HG02973 (cell line): ENCODE data around the gene CNDP2.
"Not testable (repeated sequence)": the region's sequence is repeated elsewhere in the genome, so short reads cannot be mapped to it uniquely, and the experiment has no call there.

Experiments used
- ATAC-seq: cut with Tn5 transposase; IDR thresholded peaks from one replicate; pipeline ENCODE4 v1.9.1; 2021; ENCODE audit warnings: moderate library complexity; ENCODE audit not compliant: unreplicated experiment

The CNDP2 gene

GRCh38 chr18:74499633-74500032 lies 3.5 kb downstream of the CNDP2 start:
- ATAC-seq, result peak; percentile 33

GRCh38 chr18:74500372-74500771 lies 4.2 kb downstream of the CNDP2 start:
- no peak for ATAC-seq

- ATAC-seq, result not testable (repeated sequence)
Observed at GRCh38 chr18:74500774-74501173, 4.6 kb downstream of the CNDP2 start.

DNA sequence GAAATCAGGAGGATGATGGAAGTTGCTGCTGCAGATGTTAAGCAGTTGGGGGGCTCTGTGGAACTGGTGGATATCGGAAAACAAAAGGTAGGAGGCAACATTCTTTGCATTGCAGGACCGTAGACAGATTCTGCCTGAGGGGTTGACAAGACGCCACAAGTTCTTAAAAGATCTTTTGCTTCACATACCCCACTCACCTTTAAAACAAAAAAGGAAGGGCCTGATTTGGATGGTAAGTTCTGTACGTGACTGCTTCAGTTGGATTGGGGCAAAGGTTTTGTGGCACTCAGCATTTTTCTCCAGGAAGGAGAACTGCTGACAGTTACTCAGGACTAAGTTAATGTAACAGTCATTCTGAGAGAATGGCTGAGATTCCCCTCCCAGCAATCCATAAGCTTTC lies 5.2 kb downstream of the CNDP2 start:
- ATAC-seq, result no peak

DNA sequence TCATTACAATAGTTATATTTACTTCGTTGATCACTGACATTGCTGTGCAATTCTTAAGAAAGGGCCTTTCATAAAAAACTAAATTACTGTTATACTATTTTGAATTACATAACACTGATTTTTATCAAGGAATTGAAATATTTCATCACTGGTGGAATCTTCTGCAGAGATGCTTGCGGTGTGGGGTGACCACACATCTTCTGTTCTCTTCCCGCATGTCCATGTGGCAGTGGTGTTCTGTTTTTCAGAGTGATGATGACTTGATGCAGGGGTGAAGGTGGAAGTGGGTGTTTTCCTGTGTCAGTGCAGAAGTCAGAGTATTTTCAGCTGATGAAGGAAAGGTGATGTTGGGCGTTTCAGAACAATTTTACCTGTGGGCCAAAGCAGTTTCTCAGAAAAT lies 7.0 kb downstream of the CNDP2 start:
- no peak for ATAC-seq

GRCh38 chr18:74505776-74506175 lies 9.6 kb downstream of the CNDP2 start:
- ATAC-seq, result no peak

GRCh38 chr18:74506448-74507084 lies 10.4 kb downstream of the CNDP2 start:
- no peak for ATAC-seq

- ATAC-seq, result no peak
Observed at GRCh38 chr18:74507097-74507881, 11.1 kb downstream of the CNDP2 start.

DNA sequence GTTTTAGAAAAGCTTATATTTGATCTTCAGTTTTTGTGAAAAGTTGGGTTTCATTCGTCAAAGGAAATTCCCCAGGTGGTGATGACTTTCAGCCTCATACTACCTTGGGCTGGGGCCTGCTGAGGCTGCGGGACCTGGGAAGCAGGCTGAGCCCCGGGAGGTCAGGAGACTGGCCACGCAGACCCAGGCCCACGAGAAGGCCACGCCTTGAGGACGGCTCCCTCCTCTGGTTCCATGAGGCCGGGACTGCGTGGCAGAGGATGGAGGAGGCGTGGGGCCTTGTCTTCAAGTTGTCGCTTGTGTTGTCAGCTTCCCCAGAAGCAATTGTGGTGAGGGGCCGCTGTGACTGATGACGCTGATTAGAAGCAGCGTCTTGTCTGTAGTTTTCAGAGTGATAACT lies 11.8 kb downstream of the CNDP2 start:
- ATAC-seq, result no peak

- ATAC-seq, result no peak
Observed at GRCh38 chr18:74508366-74508765, 12.2 kb downstream of the CNDP2 start.

DNA sequence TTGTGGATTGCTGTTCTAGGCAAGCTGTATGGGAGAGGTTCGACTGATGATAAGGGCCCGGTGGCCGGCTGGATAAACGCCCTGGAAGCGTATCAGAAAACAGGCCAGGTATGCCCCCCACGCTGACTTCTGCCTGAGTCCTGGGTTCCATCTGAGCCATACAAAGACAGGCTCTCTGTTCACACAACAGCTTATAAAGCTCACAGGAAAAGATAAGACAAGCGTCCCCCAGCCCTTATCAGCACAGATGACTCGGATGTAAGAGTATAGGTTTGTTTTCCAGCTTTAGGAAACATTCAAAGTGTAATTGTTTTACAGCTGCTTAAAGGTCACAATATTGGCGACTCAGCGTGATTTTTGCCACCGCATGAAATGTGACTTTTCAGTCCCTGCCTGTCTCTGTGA lies 12.7 kb downstream of the CNDP2 start:
- no peak for ATAC-seq

GRCh38 chr18:74509856-74510769 lies 13.9 kb downstream of the CNDP2 start:
- no peak for ATAC-seq

DNA sequence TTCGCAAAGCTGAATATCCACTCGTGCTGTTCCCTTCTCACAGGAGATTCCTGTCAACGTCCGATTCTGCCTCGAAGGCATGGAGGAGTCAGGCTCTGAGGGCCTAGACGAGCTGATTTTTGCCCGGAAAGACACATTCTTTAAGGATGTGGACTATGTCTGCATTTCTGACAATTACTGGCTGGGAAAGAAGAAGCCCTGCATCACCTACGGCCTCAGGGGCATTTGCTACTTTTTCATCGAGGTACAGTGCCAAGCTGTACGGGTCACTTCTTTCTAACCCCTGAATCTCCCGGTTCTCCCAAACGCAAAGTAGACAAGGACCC lies 14.6 kb downstream of the CNDP2 start:
- ATAC-seq, result no peak

DNA sequence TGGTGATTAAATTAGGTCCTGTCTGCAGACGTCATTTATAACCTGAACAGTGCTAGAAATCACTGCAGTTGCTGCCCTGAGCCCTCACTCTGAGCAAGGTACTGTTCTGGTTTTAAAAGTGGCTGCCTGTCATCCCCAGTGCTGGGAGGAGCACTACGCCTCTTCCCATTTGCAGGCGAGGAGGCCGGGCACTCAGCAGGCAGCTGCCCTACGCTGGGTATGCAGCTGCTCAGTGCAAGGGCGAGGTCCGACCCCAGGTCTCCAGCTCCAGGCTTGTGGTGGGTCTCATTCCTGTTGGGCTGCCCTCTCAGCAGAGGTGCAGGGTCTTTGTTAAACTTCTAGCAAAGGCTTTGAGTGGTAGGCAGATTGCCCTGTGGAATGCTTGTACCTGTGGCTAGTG lies 15.7 kb downstream of the CNDP2 start:
- ATAC-seq, result no peak

GRCh38 chr18:74512321-74513053 lies 16.3 kb downstream of the CNDP2 start:
- ATAC-seq, result no peak

- ATAC-seq, result no peak
Observed at GRCh38 chr18:74513149-74513882, 17.2 kb downstream of the CNDP2 start.

- no peak for ATAC-seq
Observed at GRCh38 chr18:74513883-74514205, 17.7 kb downstream of the CNDP2 start.

- ATAC-seq, result no peak
Observed at GRCh38 chr18:74514860-74515495, 18.8 kb downstream of the CNDP2 start.

DNA sequence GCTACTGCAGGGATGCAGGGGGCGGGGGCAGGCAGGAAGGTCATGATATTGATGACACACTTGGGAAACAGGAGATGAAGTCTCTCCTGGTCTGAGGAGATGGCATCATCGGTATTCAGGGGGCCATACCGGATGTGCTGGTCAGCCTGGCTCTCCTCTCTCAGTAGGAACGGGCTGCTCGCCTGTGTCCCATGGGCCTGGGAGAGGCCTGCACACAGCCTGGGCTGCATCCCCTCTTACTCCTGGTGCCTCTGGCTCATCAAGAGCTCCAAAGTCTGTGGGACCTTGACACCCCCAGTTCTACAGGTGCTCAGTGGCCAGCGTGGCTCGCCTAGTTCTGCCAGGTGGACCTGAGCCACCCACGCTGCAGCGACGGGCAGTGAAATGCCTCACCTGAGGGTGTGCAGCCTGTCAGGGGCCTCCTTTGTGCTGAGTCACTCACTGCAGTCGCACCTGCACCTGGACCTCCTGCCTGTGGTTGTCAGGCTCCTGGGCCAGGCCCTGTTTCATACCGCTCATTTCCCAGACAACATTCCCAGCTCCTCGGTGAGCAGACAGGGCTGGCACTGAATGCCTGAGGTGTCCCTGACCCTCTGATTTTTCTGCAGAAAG lies 19.6 kb downstream of the CNDP2 start:
- ATAC-seq, result no peak
